ENCODE results near the gene DHX57.

DHX57 gene

GRCh38 chr2:38898256-38898655 is 22.5 kb upstream of the DHX57 start:
- TF ChIP-seq, protein P1, sequence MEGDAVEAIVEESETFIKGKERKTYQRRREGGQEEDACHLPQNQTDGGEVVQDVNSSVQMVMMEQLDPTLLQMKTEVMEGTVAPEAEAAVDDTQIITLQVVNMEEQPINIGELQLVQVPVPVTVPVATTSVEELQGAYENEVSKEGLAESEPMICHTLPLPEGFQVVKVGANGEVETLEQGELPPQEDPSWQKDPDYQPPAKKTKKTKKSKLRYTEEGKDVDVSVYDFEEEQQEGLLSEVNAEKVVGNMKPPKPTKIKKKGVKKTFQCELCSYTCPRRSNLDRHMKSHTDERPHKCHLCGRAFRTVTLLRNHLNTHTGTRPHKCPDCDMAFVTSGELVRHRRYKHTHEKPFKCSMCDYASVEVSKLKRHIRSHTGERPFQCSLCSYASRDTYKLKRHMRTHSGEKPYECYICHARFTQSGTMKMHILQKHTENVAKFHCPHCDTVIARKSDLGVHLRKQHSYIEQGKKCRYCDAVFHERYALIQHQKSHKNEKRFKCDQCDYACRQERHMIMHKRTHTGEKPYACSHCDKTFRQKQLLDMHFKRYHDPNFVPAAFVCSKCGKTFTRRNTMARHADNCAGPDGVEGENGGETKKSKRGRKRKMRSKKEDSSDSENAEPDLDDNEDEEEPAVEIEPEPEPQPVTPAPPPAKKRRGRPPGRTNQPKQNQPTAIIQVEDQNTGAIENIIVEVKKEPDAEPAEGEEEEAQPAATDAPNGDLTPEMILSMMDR (IDR thresholded peaks at IDR 0.05), result no peak
- Histone ChIP-seq H3K4me3 (ENCODE audit: low read depth in 1 of 2, low read length in 1 of 2) (no peak overlapping the region), H3K4me1 (ENCODE audit: control insufficient read depth in 1 of 2, insufficient read depth in 1 of 2, low read depth in 1 of 2, low read length in 1 of 2) (no peaks in the 10 kb centered on the region), H3K36me3 (no peaks in the 10 kb centered on the region), H3K27ac (no peak overlapping the region), H3K9me3 (no peaks in the 10 kb centered on the region), H3K27me3 (no peaks in the 10 kb centered on the region)

GRCh38 chr2:38892819-38893218 is 17.1 kb upstream of the DHX57 start:
- no peak overlapping the region for H3K27ac ChIP-seq
- TF ChIP-seq, protein P1 (IDR thresholded peaks at IDR 0.05), result no peak
- no peaks in the 10 kb centered on the region for H3K27me3 ChIP-seq

GRCh38 chr2:38889575-38889974 is 13.8 kb upstream of the DHX57 start, which contains the start of gene ARHGEF33:
Gene ARHGEF33, plus strand, starts transcription at chr2:38889875. Its CDS starts 29,573 bp downstream, at chr2:38919448.
- Histone ChIP-seq H3K9me3 (no peaks in the 10 kb centered on the region), H3K36me3 (no peaks in the 10 kb centered on the region), H3K27ac (no peak within 1 kb of the TSS), H3K4me1 (ENCODE audit: control insufficient read depth in 1 of 2, insufficient read depth in 1 of 2, low read depth in 1 of 2, low read length in 1 of 2) (no peaks in the 10 kb centered on the region), H3K4me3 (ENCODE audit: low read depth in 1 of 2, low read length in 1 of 2) (no peak within 1 kb of the TSS), H3K27me3 (no peaks in the 10 kb centered on the region)
- TF ChIP-seq, protein P1 (IDR thresholded peaks at IDR 0.05), result no peak

More at GRCh38 chr2:38892819-38893218, 17.1 kb upstream of the DHX57 start:
- Histone ChIP-seq H3K9me3 (no peaks in the 10 kb centered on the region), H3K4me3 (ENCODE audit: low read depth in 1 of 2, low read length in 1 of 2) (no peak overlapping the region), H3K4me1 (ENCODE audit: control insufficient read depth in 1 of 2, insufficient read depth in 1 of 2, low read depth in 1 of 2, low read length in 1 of 2) (no peaks in the 10 kb centered on the region), H3K36me3 (no peaks in the 10 kb centered on the region)

- H3K36me3 ChIP-seq, result no peaks in the 10 kb centered on the region
- TF ChIP-seq, protein P1 (IDR thresholded peaks at IDR 0.05), result no peak
- H3K27me3 ChIP-seq, result no peaks in the 10 kb centered on the region
- H3K9me3 ChIP-seq, result no peaks in the 10 kb centered on the region
- H3K4me3 ChIP-seq (ENCODE audit: low read depth in 1 of 2, low read length in 1 of 2), result no peak overlapping the region
- no peak overlapping the region for H3K27ac ChIP-seq
- H3K4me1 ChIP-seq (ENCODE audit: control insufficient read depth in 1 of 2, insufficient read depth in 1 of 2, low read depth in 1 of 2, low read length in 1 of 2), result no peaks in the 10 kb centered on the region
Observed at GRCh38 chr2:38889045-38889444, 13.3 kb upstream of the DHX57 start.

GRCh38 chr2:38887902-38888554 is 12.3 kb upstream of the DHX57 start:
- H3K4me3 ChIP-seq (ENCODE audit: low read depth in 1 of 2, low read length in 1 of 2), result no peak overlapping the region
- no peak overlapping the region for H3K27ac ChIP-seq
- H3K27me3 ChIP-seq, result no peaks in the 10 kb centered on the region
- no peaks in the 10 kb centered on the region for H3K36me3 ChIP-seq
- TF ChIP-seq, protein P1 (IDR thresholded peaks at IDR 0.05), result no peak
- no peaks in the 10 kb centered on the region for H3K9me3 ChIP-seq
- H3K4me1 ChIP-seq (ENCODE audit: control insufficient read depth in 1 of 2, insufficient read depth in 1 of 2, low read depth in 1 of 2, low read length in 1 of 2), result no peaks in the 10 kb centered on the region

Data from neutrophil (primary cell).